ENCODE measurements around the gene CCDC146.

GRCh38 chr7:77320137-77320536 is 197.7 kb downstream of the CCDC146 start:
- TF ChIP-seq CTCF (IDR thresholded peaks at IDR 0.05; ENCODE audit: poor library complexity), result no peak
- no peak for TF ChIP-seq EZH2 (IDR thresholded peaks at IDR 0.05; ENCODE audit: borderline replicate concordance)
- no peak for TF ChIP-seq EZH2phosphoT487 (IDR thresholded peaks at IDR 0.05; ENCODE audit: low read depth, severe bottlenecking, unreplicated experiment)
